Iris pigment epithelial cell (primary cell): Measurements from ENCODE around the gene CGREF1.
"Not testable (repeated sequence)": the region's sequence is repeated elsewhere in the genome, so short reads cannot be mapped to it uniquely, and the experiment has no call there.

Experiments used
- DNase-seq: peaks from one replicate; pipeline ENCODE4 v3.0.0-alpha.2; 2011; ENCODE audit warnings: low read depth

CGREF1 gene

DNA sequence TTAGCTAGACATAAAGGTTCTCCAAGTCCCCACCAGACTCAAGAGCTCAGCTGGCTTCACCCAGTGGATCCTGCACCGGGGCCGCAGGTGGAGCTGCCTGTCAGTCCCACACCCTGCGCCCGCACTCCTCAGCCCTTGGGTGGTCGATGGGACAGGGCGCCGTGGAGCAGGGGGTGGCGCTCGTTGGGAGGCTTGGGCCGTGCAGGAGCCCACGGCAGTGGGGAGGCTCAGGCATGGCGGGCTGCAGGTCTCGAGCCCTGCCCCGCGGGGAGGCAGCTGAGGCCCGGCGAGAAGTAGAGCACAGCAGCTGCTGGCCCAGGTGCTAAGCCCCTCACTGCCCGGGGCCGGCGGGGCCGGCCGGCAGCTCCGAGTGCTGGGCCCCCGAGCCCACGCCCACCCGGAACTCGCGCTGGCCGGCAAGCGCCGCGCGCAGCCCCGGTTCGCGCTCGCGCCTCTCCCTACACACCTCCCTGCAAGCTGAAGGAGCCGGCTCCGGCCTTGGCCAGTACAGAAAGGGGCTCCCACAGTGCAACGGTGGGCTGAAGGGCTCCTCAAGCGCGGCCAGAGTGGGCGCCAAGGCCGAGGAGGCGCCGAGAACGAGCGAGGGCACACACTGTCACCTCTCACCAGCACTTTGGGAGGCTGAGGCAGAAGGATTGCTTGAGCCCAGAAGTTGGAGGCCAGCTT lies 7.4 kb downstream of the CGREF1 start:
- DNase-seq = not testable (repeated sequence)

DNA sequence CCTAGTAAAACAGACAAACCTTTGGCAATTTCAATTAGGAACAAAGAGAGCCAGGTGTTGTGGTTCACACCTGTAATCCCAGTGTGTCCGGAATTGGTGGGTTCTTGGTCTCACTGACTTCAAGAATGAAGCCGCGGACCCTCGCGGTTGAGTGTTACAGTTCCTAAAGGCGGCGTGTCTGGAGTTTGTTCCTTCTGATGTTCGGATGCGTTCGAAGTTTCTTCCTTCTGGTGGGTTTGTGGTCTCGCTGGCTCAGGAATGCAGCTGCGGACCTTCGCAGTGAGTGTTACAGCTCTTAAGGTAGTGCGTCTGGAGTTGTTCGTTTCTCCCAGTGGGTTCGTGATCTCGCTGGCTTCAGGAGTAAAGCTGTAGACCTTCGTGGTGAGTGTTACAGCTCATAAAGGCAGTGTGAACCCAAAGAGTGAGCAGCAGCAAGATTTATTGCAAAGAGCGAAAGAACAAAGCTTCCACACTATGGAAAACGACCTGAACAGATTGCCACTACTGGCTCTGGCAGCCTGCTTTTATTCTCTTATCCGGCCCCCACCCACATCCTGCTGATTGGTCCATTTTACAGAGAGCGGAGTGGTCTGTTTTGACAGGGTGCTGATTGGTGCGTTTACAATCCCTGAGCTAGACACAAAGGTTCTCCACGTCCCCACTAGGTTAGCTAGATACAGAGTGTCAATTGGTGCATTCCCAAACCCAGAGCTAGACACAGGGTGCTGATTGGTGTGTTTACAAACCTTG lies 8.2 kb downstream of the CGREF1 start:
- not testable (repeated sequence) for DNase-seq

DNA sequence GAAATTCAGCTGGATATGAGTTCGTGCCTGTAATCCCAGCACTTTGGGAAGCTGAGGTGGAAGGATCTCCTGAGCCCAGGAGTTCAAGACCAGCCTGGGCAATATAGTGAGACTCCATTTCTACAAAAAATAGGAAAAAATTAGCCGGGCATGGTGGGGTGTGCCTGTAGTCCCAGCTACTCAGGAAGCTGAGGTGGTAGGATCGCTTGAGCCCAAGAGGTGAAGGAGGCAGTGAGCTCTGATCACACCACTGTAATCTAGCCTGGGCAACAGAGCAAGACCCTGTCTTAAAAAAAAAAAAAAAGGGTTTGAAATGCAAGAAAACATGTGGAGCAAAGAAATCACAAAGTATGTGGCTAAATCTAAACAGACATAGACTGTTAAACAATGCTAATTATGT lies 9.8 kb downstream of the CGREF1 start:
- DNase-seq = no peak

DNA sequence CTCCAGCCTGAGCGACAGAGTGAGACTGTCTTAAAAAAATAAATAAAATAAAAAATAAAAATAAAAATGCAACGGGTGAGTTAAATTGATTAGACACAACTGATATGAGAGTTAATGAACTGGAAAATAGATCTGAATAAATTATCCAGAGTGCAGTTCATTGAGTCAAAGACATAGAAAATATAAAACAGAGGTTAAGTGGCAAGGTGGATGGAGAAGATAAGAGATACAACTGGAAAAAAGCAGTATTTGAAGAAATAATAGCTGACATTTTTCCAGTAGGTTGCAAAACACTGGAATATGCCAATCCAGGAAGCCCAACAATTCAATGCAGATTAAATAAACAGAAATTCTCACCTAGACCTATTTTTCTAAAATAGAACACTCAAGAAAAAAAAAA lies 10.7 kb downstream of the CGREF1 start:
- DNase-seq = no peak

DNA sequence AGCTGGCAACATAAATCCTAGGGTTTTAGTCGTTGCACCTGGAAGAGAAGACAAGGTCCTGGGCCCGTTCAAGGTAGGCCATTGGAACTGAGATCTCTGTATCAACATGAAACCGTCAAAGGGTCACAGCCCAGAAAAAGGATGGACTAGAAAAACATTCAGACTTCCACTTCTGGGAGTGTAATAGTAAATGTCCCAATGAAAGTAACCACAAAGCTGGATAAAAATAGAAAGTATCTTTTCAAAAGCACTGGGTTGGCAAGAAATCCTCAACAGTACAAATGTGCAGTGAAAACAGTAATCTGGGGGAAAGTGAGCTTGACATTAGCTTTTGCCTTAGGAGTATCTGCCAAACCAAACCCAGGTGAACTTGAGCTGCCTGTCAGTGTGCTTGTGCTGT lies 12.9 kb downstream of the CGREF1 start:
- no peak for DNase-seq

DNA sequence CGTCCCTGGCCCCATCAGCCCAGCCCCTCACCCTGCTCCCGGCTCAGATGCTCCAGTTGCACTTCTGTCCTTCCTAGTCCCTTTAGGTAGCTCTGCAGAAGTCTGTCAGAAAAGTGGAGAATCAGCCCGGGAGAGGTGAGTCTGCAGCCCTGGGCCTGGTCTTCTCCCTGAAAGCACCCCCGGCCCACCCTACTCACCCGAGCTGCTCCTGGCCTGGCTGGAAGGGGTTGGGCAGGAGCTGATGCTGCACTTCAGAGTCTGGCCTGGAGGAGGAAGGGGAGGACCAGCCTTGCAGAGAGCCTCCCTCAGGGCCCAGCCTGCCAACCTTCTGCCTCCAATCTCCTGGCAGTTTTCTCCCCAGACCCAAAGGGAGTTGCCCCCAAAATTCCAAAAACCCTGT lies 16.6 kb downstream of the CGREF1 start:
- no peak for DNase-seq

DNA sequence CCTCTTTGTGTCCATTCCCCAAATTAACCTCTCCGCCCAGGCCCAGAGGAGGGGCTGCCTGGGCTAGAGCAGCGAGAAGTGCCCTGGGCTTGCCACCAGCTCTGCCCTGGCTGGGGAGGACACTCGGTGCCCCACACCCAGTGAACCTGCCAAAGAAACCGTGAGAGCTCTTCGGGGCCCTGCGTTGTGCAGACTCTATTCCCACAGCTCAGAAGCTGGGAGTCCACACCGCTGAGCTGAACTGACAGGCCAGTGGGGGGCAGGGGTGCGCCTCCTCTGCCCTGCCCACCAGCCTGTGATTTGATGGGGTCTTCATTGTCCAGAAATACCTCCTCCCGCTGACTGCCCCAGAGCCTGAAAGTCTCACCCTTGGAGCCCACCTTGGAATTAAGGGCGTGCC lies 18.9 kb downstream of the CGREF1 start:
- DNase-seq = no peak

DNA sequence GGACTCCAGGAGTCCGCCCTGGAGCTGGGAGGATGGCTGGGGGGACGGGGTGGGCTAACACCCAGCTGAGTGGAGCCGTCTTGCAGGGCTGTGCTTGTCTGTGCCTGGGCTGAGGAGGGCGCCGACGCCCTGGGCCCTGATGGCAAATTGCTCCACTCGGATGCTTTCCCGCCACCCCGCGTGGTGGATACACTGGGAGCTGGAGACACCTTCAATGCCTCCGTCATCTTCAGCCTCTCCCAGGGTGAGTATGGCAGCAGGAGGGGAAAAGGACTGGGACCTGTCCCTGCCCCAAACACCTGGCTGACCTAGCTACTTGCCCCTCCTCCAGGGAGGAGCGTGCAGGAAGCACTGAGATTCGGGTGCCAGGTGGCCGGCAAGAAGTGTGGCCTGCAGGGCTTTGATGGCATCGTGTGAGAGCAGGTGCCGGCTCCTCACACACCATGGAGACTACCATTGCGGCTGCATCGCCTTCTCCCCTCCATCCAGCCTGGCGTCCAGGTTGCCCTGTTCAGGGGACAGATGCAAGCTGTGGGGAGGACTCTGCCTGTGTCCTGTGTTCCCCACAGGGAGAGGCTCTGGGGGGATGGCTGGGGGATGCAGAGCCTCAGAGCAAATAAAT lies 19.5 kb downstream of the CGREF1 start:
- DNase-seq = no peak

DNA sequence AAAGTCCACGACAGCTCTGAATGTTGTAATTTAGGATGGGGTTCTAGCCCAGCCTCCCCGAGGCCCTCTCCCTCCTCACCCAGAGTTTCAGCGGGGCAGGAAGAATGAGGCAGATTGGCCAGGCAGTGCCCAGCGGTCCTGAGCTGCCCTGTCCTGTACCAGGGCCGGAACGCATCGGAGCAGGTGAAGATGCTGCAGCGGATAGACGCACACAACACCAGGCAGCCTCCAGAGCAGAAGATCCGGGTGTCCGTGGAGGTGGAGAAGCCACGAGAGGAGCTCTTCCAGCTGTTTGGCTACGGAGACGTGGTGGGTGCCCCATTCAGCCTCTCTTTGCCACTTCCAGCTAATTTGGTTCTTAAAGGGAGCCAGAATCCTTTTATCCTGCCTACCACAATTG lies 21.6 kb downstream of the CGREF1 start:
- DNase-seq = no peak

DNA sequence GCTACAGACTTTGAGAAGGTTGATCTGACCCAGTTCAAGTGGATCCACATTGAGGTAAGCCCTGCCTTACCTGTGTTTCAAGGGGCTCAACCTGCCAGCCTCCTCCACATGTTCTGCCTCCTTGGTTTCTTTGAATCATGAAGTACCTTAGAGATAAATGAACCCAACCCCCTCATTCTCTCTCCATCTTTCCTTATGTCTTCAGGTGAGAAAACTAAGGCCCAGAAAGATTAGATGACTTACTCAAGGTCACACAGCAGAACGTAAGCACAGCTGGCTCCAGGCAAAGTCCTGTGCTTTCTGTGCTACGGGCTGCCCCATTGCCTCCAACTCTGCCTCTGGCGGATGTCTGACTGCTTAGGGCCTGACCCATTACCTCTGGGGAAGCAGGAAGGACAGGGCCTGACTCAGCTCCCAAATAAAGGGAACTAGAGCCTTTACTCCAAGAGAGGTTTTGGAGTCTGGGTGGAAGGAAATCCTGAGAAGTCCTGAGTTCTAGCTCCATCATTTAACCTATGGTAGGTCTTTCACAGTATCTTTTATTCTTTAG lies 22.1 kb downstream of the CGREF1 start:
- DNase-seq = no peak

DNA sequence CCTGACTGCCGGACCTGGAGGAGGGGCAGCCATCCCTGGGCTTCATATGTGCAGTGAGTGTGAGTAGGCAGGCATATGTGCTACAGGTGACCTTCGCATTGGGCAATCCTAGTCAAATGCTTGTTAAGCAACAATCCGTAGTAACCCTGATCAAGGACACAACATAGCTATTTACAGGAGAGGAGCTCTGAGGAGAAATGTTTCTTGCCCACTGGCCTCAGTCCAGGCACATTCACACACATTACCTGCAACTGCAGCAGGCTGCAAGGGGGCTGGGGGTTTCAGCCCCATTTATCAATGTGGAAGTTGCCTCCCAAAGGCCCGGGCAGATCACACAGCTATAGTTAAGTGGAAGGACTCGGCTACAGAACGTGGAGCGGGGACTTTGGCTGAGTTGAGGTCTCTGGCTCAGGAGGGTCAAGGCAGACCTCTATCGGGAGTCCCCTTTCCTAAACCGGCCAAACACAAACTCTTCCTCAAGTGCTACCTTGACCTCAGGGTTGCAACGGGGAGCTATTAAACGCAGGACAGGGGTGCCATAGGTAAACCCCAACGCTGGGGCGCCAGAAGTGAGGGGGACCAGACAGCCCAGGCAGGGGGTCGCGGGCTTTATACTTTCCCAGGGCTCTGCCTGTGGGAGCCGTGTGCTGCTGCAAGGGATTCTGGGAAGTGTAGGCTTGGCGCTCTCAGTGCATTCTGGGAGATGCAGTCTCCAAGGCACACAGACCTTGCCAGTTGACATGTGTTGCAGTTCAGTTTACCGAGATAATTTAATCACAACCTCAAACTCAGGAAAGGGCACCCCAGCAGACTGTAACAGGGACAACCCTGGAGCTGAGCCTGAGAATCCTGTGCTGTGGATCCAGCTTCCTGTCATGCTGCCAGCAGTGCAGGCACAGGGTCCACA lies 22.9 kb downstream of the CGREF1 start:
- DNase-seq = peak; percentile 67

DNA sequence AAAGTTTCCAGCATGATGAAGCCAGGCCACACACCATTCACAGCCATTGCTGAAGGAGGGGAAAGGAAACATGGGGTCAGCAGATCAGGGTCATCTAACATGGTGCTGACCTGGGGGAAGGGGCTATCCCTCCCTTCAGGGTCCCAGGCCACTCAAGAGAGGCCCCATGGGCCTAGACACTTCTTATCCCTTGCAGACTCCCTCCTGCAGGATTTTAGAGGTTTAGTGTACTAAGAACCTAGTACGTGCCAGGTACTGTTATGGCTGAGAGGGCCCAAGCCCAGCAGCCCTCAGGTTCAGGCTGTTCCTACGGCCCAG lies 23.5 kb downstream of the CGREF1 start:
- DNase-seq = no peak

DNA sequence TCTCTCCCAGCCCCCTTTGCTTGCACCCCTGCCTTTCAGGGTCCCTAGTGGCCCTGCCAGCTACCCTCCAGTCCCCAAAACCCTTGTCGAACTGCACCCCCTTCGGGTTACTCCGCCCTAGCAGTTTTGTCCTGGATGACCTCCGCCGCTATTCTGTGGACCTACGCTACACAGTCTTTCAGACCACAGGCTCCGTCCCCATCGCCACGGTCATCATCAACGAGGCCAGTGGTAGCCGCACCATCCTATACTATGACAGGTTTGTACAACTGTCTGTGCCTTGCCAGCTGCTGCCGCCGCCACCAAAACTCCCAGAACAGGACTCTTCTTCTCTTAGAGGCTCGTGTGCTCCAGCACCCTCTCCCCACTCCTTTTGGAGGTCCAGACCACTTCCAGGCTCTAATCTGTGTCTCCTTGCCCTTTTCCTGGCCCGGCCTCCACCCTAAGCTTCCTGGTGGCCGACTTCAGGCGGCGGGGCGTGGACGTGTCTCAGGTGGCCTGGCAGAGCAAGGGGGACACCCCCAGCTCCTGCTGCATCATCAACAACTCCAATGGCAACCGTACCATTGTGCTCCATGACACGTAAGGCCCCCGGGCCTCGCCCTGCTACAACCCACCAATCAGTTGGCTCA lies 24.5 kb downstream of the CGREF1 start:
- DNase-seq = no peak

DNA sequence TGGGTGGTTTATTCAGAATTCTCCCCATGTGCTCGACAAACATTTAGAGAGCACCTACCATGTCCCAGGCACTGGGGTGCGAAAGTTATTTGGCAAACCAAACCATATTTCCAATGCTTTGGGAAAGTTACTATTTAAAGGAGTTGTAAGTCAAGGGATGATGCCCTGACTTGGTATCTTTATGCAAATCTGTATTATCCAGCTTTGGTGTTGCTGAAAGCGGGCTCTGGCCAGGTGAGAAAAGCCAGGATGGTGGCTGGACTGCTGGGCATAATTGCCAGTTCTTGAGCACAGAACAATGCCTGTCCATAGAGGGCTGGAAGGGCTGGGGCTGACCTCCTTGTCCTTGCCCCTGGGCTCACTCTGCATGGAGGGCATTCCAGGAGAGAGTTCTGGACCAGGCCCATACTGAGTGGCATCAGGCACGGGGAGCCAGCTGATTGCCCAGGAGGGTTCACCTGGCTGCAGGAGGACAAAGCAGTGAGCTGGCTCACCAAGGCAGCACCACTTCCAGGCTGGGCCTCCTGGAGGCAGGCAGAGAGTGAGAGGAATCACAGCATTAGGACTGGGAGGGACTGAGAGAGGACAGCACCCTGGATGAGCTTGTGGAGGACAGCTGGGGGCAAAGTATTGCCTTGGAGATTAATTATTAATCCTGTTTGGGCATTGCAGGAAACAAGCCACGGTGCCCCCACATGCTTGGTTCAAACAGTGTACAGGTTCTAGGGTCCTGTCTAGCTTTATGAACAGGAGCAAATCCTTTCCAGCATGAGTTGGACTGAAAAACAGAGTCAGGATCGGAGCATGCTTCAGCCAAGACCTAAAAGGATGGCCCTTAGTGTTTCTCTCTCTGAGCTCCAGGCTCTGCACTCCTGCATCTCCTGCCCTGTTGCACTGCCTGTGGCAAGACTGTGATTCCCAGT lies 25.2 kb downstream of the CGREF1 start:
- no peak for DNase-seq

DNA sequence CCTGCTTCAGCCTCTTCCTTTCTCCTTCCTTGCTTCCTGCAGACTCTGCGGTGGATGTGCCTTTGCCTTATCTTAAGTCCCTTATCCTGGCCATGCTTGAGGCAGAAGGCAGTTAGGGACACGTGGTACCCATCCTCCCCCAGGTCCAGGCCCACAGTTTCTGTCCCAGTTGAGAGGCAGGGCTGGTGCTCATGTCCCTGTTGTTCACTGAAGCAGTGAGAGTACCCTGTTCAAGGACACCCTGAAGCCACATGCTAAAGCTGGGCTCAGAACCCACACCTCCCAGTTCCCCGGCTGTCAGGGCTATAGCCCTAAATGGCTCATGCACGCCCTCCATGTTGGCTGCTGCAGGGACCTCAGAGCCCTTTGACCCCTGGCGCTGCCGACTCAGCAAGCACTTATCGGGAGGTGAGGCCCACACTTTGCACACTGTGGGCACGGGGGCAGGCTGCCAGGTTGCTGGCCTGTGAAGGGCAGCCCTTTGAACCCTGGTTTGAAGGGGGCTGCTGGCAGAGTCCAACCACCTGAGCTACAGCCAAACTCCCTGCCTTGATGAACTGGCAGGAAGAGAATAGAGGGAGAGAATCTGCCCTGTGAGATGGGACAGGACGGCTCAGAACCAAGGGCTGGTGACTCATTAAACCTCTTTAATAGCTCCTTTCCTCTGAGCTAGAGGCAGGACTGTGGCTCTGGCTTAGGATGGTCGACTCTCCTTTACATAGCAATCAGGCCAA lies 26.1 kb downstream of the CGREF1 start:
- DNase-seq = no peak

DNA sequence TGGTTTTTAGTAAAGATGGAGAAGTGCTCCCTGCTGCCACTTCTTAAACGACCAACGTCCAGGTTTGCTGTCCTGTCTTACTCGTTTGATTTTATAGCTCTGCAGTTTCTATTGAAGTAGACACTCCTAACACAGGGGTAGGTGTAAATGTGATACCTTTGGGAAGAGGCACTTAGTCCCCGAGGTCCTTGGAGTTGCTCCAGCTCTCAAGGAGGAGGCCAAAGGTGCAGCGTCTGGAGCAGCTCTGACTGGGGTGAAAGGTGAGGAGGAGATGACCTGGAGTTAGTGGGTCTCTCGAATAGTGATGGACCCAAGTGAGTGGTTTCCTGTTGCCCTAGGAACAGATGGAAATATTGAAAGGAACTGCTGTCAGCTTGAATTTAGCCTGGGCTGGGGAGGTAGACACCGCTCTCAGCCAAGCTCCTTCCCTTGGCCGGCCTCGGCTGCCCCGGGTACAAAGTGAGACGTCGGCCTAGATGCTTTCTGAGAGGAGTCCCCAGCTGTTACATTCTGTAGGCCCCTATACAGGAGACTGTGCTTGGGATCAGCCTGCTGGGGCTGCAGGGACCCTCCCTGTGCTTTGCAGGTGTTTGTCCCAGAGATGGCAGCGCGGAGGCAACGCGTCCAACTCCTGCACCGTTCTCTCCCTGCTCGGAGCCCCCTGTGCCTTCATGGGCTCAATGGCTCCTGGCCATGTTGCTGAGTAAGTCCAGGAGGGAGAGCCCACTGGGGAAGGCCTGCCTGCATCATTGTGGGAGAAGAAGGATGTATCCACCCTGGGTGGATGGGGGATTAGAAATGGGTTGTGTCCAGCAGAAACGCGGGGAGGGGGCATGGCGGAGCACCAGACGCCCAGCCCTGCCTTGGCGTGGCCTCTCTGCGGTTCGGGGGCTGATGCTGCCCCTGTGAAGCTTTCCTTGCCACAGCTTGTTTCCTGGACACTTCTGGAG lies 26.9 kb downstream of the CGREF1 start:
- no peak for DNase-seq

DNA sequence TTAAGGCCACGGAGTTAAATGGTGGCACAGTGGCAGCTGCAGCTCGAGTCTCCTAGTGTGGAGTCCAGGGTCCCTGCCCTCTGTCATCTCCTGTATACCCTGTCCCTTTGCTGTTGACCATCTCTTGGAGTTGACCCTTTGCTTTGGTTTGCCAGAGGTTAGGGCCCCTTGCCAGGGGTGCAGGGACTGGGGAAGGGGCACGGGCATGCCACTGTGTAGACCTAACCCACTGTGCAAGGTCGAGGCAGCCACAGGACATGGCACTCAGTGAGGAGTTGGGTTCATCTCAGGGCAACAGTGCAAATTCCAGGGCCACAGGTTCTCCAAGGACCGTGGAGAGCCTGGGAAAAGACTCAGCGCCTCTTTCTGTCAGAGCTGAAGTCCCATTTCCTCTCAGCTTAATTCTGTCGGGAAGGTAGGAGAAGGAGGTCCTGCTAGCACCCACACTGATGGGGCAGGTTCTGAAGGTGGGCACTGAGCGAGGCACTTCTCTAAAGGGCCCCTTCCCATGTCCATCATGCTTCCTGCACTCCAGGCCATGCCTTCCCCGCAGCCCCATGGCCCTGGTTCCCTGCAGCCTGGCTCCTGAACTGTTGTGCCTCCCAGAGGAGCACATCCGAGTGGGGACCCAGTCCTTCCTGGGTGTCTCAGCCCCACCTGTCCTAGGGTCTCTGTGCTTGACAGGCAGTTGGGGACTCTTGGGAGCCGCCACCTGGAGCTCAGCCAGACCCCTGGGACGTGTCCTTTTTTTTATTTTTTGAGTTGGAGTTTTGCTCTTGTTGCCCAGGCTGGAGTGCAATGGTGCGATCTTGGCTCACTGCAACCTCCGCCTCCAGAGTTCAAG lies 29.6 kb downstream of the CGREF1 start:
- DNase-seq = no peak

DNA sequence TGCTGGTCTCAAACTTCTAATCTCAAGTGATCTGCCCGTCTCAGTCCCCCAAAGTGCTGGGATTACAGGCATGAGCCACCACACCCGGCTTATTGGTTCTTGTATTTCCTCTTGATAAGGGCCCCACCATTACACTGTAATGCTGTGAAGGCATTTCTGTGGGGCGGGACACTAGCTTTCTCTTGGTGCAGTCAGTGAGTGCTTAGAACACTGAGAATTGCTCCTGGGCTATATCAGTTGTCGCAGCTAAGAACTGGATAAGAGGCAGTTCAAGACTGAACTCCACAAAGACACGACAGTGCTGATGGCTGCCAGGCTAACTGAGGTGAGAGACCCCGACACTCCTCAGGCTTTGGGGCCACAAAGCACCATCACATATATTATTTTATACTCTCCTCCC lies 30.3 kb downstream of the CGREF1 start:
- no peak for DNase-seq
